ENCODE measurements around the gene INTS11.
"Not testable (repeated sequence)": the region's sequence is repeated elsewhere in the genome, so short reads cannot be mapped to it uniquely, and the experiment has no call there.

INTS11 gene

GRCh38 chr1:1329304-1330210 is 5.1 kb upstream of the INTS11 start:
- no peak for DNase-seq (ENCODE audit: low read depth)

GRCh38 chr1:1328254-1328653 is 3.8 kb upstream of the INTS11 start:
- DNase-seq (ENCODE audit: low read depth): no peak

- no peak for DNase-seq (ENCODE audit: low read depth)
These were observed 2.8 kb upstream of the INTS11 start for GRCh38 chr1:1327291-1327690.

GRCh38 chr1:1326075-1326605 is 1.7 kb upstream of the INTS11 start:
- no peak for DNase-seq (ENCODE audit: low read depth)

GRCh38 chr1:1325288-1326074 is 1.0 kb upstream of the INTS11 start:
- DNase-seq (ENCODE audit: low read depth): no peak

GRCh38 chr1:1324084-1324523 is 356 bp downstream of the INTS11 start:
- no peak for DNase-seq (ENCODE audit: low read depth)

- DNase-seq (ENCODE audit: low read depth): no peak
These were observed 1.5 kb downstream of the INTS11 start for GRCh38 chr1:1322952-1323351.

- no peak for DNase-seq (ENCODE audit: low read depth)
These were observed 2.0 kb downstream of the INTS11 start for GRCh38 chr1:1322418-1322817.

GRCh38 chr1:1321477-1321876 is 3.0 kb downstream of the INTS11 start:
- DNase-seq (ENCODE audit: low read depth): no peak

GRCh38 chr1:1320666-1321448 is 3.6 kb downstream of the INTS11 start:
- DNase-seq (ENCODE audit: low read depth): no peak

GRCh38 chr1:1319646-1319941 is 4.9 kb downstream of the INTS11 start:
- no peak for DNase-seq (ENCODE audit: low read depth)

GRCh38 chr1:1318777-1319645 is 5.4 kb downstream of the INTS11 start:
- DNase-seq (ENCODE audit: low read depth): no peak

GRCh38 chr1:1318131-1318652 is 6.3 kb downstream of the INTS11 start:
- peak; percentile 86 for DNase-seq (ENCODE audit: low read depth)

GRCh38 chr1:1317420-1317819 is 7.0 kb downstream of the INTS11 start:
- no peak for DNase-seq (ENCODE audit: low read depth)

GRCh38 chr1:1316199-1316598 is 8.3 kb downstream of the INTS11 start:
- DNase-seq (ENCODE audit: low read depth): not testable (repeated sequence)

- no peak for DNase-seq (ENCODE audit: low read depth)
These were observed 9.0 kb downstream of the INTS11 start for GRCh38 chr1:1315435-1315954.

- DNase-seq (ENCODE audit: low read depth): no peak
These were observed 9.7 kb downstream of the INTS11 start for GRCh38 chr1:1314678-1315335.

- DNase-seq (ENCODE audit: low read depth): no peak
These were observed 10.2 kb downstream of the INTS11 start for GRCh38 chr1:1314237-1314586.

GRCh38 chr1:1313500-1314236 is 10.8 kb downstream of the INTS11 start:
- DNase-seq (ENCODE audit: low read depth): no peak

Measured in non-pigmented ciliary epithelial cell (primary cell).